Measurements from ENCODE around the gene GRN. TPM values are rescaled to one million over a fixed set of nuclear protein-coding genes. Genes with fewer than 3 reads are reported as not detected.

The GRN gene
- total and polyA plus RNA-seq, 11 donors = 44.6 to 451 (median 185) TPM

- no peaks in the 10 kb centered on the region for H3K4me1 ChIP-seq
- H3K4me3 ChIP-seq = no peak overlapping the region
- H3K27me3 ChIP-seq = no peaks in the 10 kb centered on the region
- ATAC-seq = peak in 1 of 4 donors; percentile 20
- 95 to 97% (median 96%) methylated on average over 40 to 41 of the region's 41 CpGs for WGBS, 4 donors
- peaks cover 0 to 86% (median 75%) of the 10 kb centered on the region in 9 donors for H3K36me3 ChIP-seq
- no peak for TF ChIP-seq POLR2A (IDR thresholded peaks at IDR 0.05)
- no peak for TF ChIP-seq CTCF (IDR thresholded peaks at IDR 0.05)
- intact Hi-C loops (cut with DNase I) = loop anchor here in 1 of 10 donors (10.0 kb wide), 1 partner anchor 126 kb away; no protein-coding TSS in a partner anchor
- H3K27ac ChIP-seq = no peak overlapping the region
- DNase-seq = no peak
- H3K9me3 ChIP-seq = no peaks in the 10 kb centered on the region
Measured at GRCh38 chr17:44398692-44399691, 53.9 kb downstream of the GRN start.

- H3K4me1 ChIP-seq = no peaks in the 10 kb centered on the region
- no peak overlapping the region for H3K27ac ChIP-seq
- intact Hi-C loops (cut with DNase I) = loop anchor here in 4 of 10 donors (1.0 to 10.0 kb wide), 4 partner anchors 104 to 124 kb away; partner anchors contain the start of gene GPATCH8 (in 1 of the 4)
- no peaks in the 10 kb centered on the region for H3K27me3 ChIP-seq
- DNase-seq = no peak
- H3K36me3 ChIP-seq = peaks cover 0 to 98% (median 86%) of the 10 kb centered on the region in 9 donors
- TF ChIP-seq POLR2A (IDR thresholded peaks at IDR 0.05) (no peak), CTCF (IDR thresholded peaks at IDR 0.05) (peak in 11 of 12 donors; percentile 8 to 47 (median 33))
- WGBS, 4 donors = 91 to 94% (median 93%) methylated on average over 3 of the region's 3 CpGs
- no peaks in the 10 kb centered on the region for H3K9me3 ChIP-seq
- no peak overlapping the region for H3K4me3 ChIP-seq
- ATAC-seq = peak in 1 of 4 donors; percentile 31
Measured at GRCh38 chr17:44400226-44400847, 55.2 kb downstream of the GRN start.

Other genes starting within 250 kb of the GRN start
- 100 to 1,000 TPM in 2 of 9 donors, 10 to 100 TPM in 7; 54.6 to 283 (median 70.1) TPM for gene HDAC5, start 221.7 kb upstream of the GRN start, total RNA-seq
- 10 to 100 TPM; 64.2 to 91.0 TPM for gene HDAC5, start 221.7 kb upstream of the GRN start, polyA plus RNA-seq
- 1 to 10 TPM in 4 of 9 donors, under 1 TPM in 5; 0.47 to 5.8 (median 0.84) TPM for gene HROB, start 203.4 kb upstream of the GRN start, total RNA-seq
- gene HROB, start 203.4 kb upstream of the GRN start, polyA plus RNA-seq = under 1 TPM; 0.34 to 0.42 TPM
- gene ASB16, start 174.6 kb upstream of the GRN start, total RNA-seq = 10 to 100 TPM in 7 of 9 donors, 1 to 10 TPM in 2; 7.7 to 71.1 (median 13.8) TPM
- gene ASB16, start 174.6 kb upstream of the GRN start, polyA plus RNA-seq = 1 to 10 TPM; 1.5 to 5.1 TPM
- gene TMUB2, start 158.3 kb upstream of the GRN start, total RNA-seq = 10 to 100 TPM; 18.8 to 37.4 (median 21.8) TPM
- gene TMUB2, start 158.3 kb upstream of the GRN start, polyA plus RNA-seq = 10 to 100 TPM; 24.7 to 35.1 TPM
- 10 to 100 TPM; 24.1 to 51.9 (median 35.3) TPM for gene ATXN7L3, start 145.4 kb upstream of the GRN start, total RNA-seq
- 10 to 100 TPM; 24.3 to 54.4 TPM for gene ATXN7L3, start 145.4 kb upstream of the GRN start, polyA plus RNA-seq
- 10 to 100 TPM; 33.1 to 61.2 (median 44.2) TPM for gene UBTF, start 125.6 kb upstream of the GRN start, total RNA-seq
- gene UBTF, start 125.6 kb upstream of the GRN start, polyA plus RNA-seq = 10 to 100 TPM; 34.1 to 41.6 TPM
- 1 to 10 TPM in 1 of 9 donors, under 1 TPM in 7, not detected in 1; 0.29 to 3.3 (median 0.61) TPM for gene SLC4A1, start 77.2 kb upstream of the GRN start, total RNA-seq
- gene SLC4A1, start 77.2 kb upstream of the GRN start, polyA plus RNA-seq = under 1 TPM in 1 of 2 donors, not detected in 1; 0.03 TPM
- gene RUNDC3A, start 36.7 kb upstream of the GRN start, total RNA-seq = 1 to 10 TPM in 2 of 9 donors, under 1 TPM in 6, not detected in 1; 0.27 to 1.3 (median 0.57) TPM
- gene RUNDC3A, start 36.7 kb upstream of the GRN start, polyA plus RNA-seq = under 1 TPM; 0.19 to 0.57 TPM
- 10 to 100 TPM; 37.2 to 78.5 (median 49.7) TPM for gene SLC25A39, start 20.5 kb upstream of the GRN start, total RNA-seq
- gene SLC25A39, start 20.5 kb upstream of the GRN start, polyA plus RNA-seq = 10 to 100 TPM; 60.2 to 96.0 TPM
- 1 to 10 TPM in 3 of 9 donors, under 1 TPM in 6; 0.40 to 2.1 (median 0.87) TPM for gene FAM171A2, start 18.6 kb downstream of the GRN start, total RNA-seq
- gene FAM171A2, start 18.6 kb downstream of the GRN start, polyA plus RNA-seq = under 1 TPM; 0.42 to 0.51 TPM
- 1 to 10 TPM in 2 of 9 donors, under 1 TPM in 7; 0.16 to 1.8 (median 0.37) TPM for gene ITGA2B, start 44.3 kb downstream of the GRN start, total RNA-seq
- under 1 TPM; 0.22 to 0.34 TPM for gene ITGA2B, start 44.3 kb downstream of the GRN start, polyA plus RNA-seq
- gene GPATCH8, start 158.1 kb downstream of the GRN start, total RNA-seq = 10 to 100 TPM; 17.5 to 24.9 (median 21.5) TPM
- gene GPATCH8, start 158.1 kb downstream of the GRN start, polyA plus RNA-seq = 10 to 100 TPM; 12.8 to 15.1 TPM
- 1 to 10 TPM; 1.6 to 8.1 (median 4.5) TPM for gene FZD2, start 212.2 kb downstream of the GRN start, total RNA-seq
- gene FZD2, start 212.2 kb downstream of the GRN start, polyA plus RNA-seq = 1 to 10 TPM; 2.4 to 3.2 TPM